ENCODE measurements around the gene MRPS6.

Gene MRPS6

GRCh38 chr21:34132926-34133325, 59.5 kb downstream of the MRPS6 start:
- no peak for DNase-seq

- no peak for DNase-seq
Measured at GRCh38 chr21:34133392-34133791, 60.0 kb downstream of the MRPS6 start.

- no peak for DNase-seq
Measured at GRCh38 chr21:34133802-34134201, 60.4 kb downstream of the MRPS6 start.

- no peak for DNase-seq
Measured at GRCh38 chr21:34135330-34135729, 62.0 kb downstream of the MRPS6 start.

GRCh38 chr21:34141373-34141772, 68.0 kb downstream of the MRPS6 start:
- no peak for DNase-seq

- DNase-seq: no peak
Measured at GRCh38 chr21:34143685-34144182, 70.4 kb downstream of the MRPS6 start.

- DNase-seq: no peak
Measured at GRCh38 chr21:34144224-34144623, 70.8 kb downstream of the MRPS6 start.

- DNase-seq: no peak
Measured at GRCh38 chr21:34147792-34148418, 74.5 kb downstream of the MRPS6 start.

GRCh38 chr21:34148419-34148804, 75.0 kb downstream of the MRPS6 start:
- no peak for DNase-seq

- peak in 2 of 51 donors; percentile 5 to 47 for DNase-seq
Measured at GRCh38 chr21:34148826-34149558, 75.6 kb downstream of the MRPS6 start.

GRCh38 chr21:34152500-34152899, 79.1 kb downstream of the MRPS6 start:
- DNase-seq: no peak

GRCh38 chr21:34154878-34155277, 81.5 kb downstream of the MRPS6 start:
- no peak for DNase-seq

- DNase-seq: no peak
Measured at GRCh38 chr21:34156957-34157356, 83.6 kb downstream of the MRPS6 start.

- DNase-seq: no peak
Measured at GRCh38 chr21:34157521-34157920, 84.1 kb downstream of the MRPS6 start.

- no peak for DNase-seq
Measured at GRCh38 chr21:34158866-34159835, 85.8 kb downstream of the MRPS6 start.

- no peak for DNase-seq
Measured at GRCh38 chr21:34166468-34166867, 93.1 kb downstream of the MRPS6 start.

GRCh38 chr21:34170886-34171285, 97.5 kb downstream of the MRPS6 start:
- DNase-seq: no peak

- DNase-seq: no peak
Measured at GRCh38 chr21:34174470-34174869, 101.1 kb downstream of the MRPS6 start.

- no peak for DNase-seq
Measured at GRCh38 chr21:34176448-34176847, 103.1 kb downstream of the MRPS6 start.

GRCh38 chr21:34177919-34178567, 104.7 kb downstream of the MRPS6 start:
- DNase-seq: no peak

GRCh38 chr21:34179204-34179935, 106.0 kb downstream of the MRPS6 start:
- no peak for DNase-seq

Data from hypothalamus (tissue), 51 donors.